Uterus (tissue), 4 donors: ENCODE results near the gene RAD51B. TPM values are rescaled to one million over a fixed set of nuclear protein-coding genes. Genes with fewer than 3 reads are reported as not detected.
"Not testable (repeated sequence)": the region's sequence is repeated elsewhere in the genome, so short reads cannot be mapped to it uniquely, and the experiment has no call there.

Experiments
- DNase-seq, 2 donors: peaks; one replicate each; pipeline ENCODE4 v3.0.0-alpha.2; 2019 to 2020
- H3K27ac ChIP-seq, 2 donors: fragments of 200-600 bp; sonication (generic); 1 replicate in 1 of 2; 2 replicates in 1 of 2; pipeline ENCODE4 v1.5.1; 2016 to 2018
- H3K27me3 ChIP-seq, 2 donors: fragments of 200-600 bp; sonication (generic); one replicate each; pipeline ENCODE4 v1.5.1; 2018 to 2019; ENCODE audit warnings: control low read depth in 1 of 2
- H3K36me3 ChIP-seq, 2 donors: fragments of 200-600 bp; sonication (generic); one replicate each; pipeline ENCODE4 v1.5.1; 2019; ENCODE audit warnings: control low read depth in 1 of 2
- H3K4me1 ChIP-seq, 2 donors: fragments of 200-600 bp; sonication (generic); one replicate each; pipeline ENCODE4 v1.5.1; 2018 to 2019; ENCODE audit warnings: control low read depth in 1 of 2
- H3K4me3 ChIP-seq, 2 donors: fragments of 200-600 bp; sonication (generic); 1 replicate in 1 of 2; 2 replicates in 1 of 2; pipeline ENCODE4 v1.5.1; 2018 to 2019; ENCODE audit warnings: mild to moderate bottlenecking in 1 of 2
- H3K9me3 ChIP-seq, 2 donors: fragments of 200-600 bp; sonication (generic); one replicate each; pipeline ENCODE4 v1.5.1; 2019; ENCODE audit warnings: control low read depth in 1 of 2
- CTCF ChIP-seq, 4 experiments: fragments of 200-600 bp in 2 of 4; fragments of 450-650 bp in 2 of 4; sonication (generic) in 2 of 4; IDR thresholded peaks; one replicate each; pipeline ENCODE4 v1.5.1; 2016 to 2019; ENCODE audit warnings: antibody characterized with exemption in 4 of 4, mild to moderate bottlenecking in 2 of 4, moderate library complexity in 1 of 4
- POLR2A ChIP-seq, 2 donors: fragments of 450-650 bp; IDR thresholded peaks; one replicate each; pipeline ENCODE4 v1.6.1; 2016; ENCODE audit warnings: antibody characterized with exemption in 2 of 2, mild to moderate bottlenecking in 1 of 2, moderate library complexity in 1 of 2
- intact Hi-C: fragments of 100-400 bp; cut with DNase I; formaldehyde crosslinking; loops from one replicate; pipeline ENCODE4 v1.15.1; 2023; ENCODE audit warnings: low total_unique reads
- total RNA-seq, 4 donors: library from RNA; depleted of rRNA in 3 of 4; stranded (reverse); fragments of >200 nt in 3 of 4; gene quantifications; one replicate each; pipeline versions ENCODE4 v1.1.0 to v1.2.4, GENCODE V29; 2014 to 2023
- donor health status: DM: yes; HTN: yes; CAD: no.

Gene RAD51B
- total RNA-seq, 4 donors from 2014 or later: 29.5 to 100.0 (median 70.3) TPM

GRCh38 chr14:67986131-67986841, 166.7 kb downstream of the RAD51B start:
- Histone ChIP-seq H3K27me3 (no peaks in the 10 kb centered on the region), H3K4me3 (no peak overlapping the region), H3K4me1 (peaks cover 0 to 4% of the 10 kb centered on the region in 2 donors), H3K27ac (peak overlapping the region; percentile 78 to 82), H3K36me3 (no peaks in the 10 kb centered on the region), H3K9me3 (no peaks in the 10 kb centered on the region)
- no peak for DNase-seq
- TF ChIP-seq CTCF (IDR thresholded peaks at IDR 0.05) (no peak), POLR2A (IDR thresholded peaks at IDR 0.05) (no peak)
- intact Hi-C loops: no loop called here

DNA sequence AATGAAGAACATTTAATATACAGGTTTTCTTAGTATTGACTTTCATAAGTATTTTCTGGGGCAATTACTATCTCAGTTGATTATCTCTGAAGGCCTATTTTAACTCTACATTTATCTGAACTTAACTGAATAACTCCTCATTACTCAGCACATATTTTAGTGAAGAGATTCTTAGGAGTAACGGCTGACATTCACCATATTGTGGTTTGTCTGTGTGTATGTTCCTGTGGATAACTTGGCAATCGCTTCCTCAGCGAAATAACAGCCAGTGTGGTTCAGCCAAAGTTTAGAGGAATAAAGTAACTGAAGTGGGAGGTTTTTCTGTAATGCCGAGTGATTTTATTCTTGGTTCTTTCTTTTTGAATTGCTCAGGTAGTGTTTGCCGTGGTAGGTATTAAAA, 168.0 kb downstream of the RAD51B start:
- TF ChIP-seq CTCF (IDR thresholded peaks at IDR 0.05) (no peak), POLR2A (IDR thresholded peaks at IDR 0.05) (no peak)
- DNase-seq: peak in 1 of 2 donors; percentile 56
- H3K36me3 ChIP-seq: no peaks in the 10 kb centered on the region
- H3K27ac ChIP-seq: peak overlapping the region; percentile 78 to 82
- no peak overlapping the region for H3K4me3 ChIP-seq
- H3K27me3 ChIP-seq: no peaks in the 10 kb centered on the region
- intact Hi-C loops: no loop called here
- no peaks in the 10 kb centered on the region for H3K9me3 ChIP-seq
- H3K4me1 ChIP-seq: peaks cover 0 to 4% of the 10 kb centered on the region in 2 donors

DNA sequence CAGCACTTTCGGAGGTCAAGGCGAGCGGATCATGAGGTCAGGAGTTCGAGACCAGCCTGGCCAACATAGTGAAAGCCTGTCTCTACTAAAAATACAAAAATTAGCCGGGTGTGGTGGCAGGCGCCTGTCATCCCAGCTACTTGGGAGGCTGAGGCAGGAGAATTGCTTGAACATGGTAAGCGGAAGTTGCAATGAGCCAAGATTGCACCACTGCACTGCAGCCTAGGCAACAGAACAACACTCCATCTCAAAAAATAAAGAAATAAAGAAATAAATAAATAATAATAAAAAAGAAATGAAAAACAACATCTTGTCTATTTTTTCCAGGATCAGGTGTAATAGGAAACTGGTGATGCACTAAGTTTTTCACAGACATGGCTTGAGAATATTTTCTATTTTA, 168.6 kb downstream of the RAD51B start:
- H3K4me1 ChIP-seq, H3K9me3 ChIP-seq, intact Hi-C loops, DNase-seq, H3K27me3 ChIP-seq, H3K4me3 ChIP-seq, H3K36me3 ChIP-seq: not testable (repeated sequence)
- peak overlapping the region; percentile 78 to 82 for H3K27ac ChIP-seq

DNA sequence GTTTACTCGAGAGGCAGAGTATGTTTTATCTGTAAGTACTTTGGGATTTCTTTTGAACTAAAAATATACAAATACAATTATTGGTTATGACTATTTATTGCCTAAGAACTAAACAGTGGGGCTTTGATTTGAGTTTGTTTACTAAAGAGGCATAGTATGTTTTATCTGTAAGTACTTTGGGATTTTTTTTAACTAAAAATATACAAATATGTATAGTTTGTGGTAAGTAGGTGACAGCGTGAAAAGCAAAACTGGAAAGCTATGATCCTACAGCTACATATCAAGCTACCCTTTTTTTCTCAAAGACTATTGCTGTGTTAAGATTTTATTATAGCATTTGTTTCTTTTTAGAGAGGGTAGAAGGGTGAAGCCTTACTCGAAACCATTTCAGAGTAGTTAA, 171.0 kb downstream of the RAD51B start:
- Histone ChIP-seq H3K27ac (peak overlapping the region; percentile 78 to 82), H3K36me3 (no peaks in the 10 kb centered on the region), H3K27me3 (no peaks in the 10 kb centered on the region), H3K9me3 (no peaks in the 10 kb centered on the region), H3K4me3 (no peak overlapping the region), H3K4me1 (peaks cover 0 to 4% of the 10 kb centered on the region in 2 donors)
- TF ChIP-seq POLR2A (IDR thresholded peaks at IDR 0.05) (no peak), CTCF (IDR thresholded peaks at IDR 0.05) (no peak)
- DNase-seq: no peak
- intact Hi-C loops: no loop called here

- H3K36me3 ChIP-seq: no peaks in the 10 kb centered on the region
- DNase-seq: no peak
- no peaks in the 10 kb centered on the region for H3K9me3 ChIP-seq
- intact Hi-C loops: no loop called here
- H3K27ac ChIP-seq: no peak overlapping the region
- no peaks in the 10 kb centered on the region for H3K27me3 ChIP-seq
- H3K4me1 ChIP-seq: peaks cover 0 to 3% of the 10 kb centered on the region in 2 donors
- H3K4me3 ChIP-seq: no peak overlapping the region
- TF ChIP-seq POLR2A (IDR thresholded peaks at IDR 0.05): no peak
- TF ChIP-seq CTCF (IDR thresholded peaks at IDR 0.05): no peak
These were observed 175.0 kb downstream of the RAD51B start for GRCh38 chr14:67994531-67994930.
